Measurements from ENCODE around the gene SMTN. TPM values are rescaled to one million over a fixed set of nuclear protein-coding genes. Genes with fewer than 3 reads are reported as not detected.

The SMTN gene
- total and polyA plus RNA-seq, 10 of the 15 experiments (the other 5 are each of a cell fraction or from before 2014, with no cell fraction given), result 0.92 to 21.9 (median 4.8) TPM

DNA sequence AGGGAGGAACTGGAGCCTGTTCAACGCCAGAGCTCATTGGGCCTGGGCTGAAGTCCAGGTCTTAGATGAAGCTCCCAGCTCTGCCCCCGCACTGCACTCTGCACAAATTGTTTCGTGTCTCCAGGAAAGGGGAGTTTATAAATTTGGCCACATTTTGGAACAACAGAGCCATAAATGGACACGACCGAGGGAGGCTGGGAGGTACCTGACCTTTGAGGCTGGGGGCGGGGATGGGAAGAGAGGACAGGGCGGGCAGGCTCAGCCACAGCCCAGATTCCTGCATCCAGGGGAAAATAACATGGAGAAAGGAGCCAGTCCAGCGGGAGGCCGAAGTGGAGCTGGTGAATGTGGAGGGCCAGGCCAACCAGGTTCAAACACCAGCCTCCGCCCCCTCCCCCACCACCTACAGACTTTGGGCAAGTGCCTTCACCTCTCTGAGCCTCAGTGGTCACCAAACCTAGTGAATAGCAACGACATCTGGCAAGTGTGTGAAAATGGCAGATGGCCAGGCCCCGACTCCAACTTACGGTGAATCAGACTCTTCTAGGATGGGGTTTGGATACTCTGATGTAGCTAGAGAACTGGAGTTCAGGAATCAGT lies 36.8 kb upstream of the SMTN start (continued):
- TF ChIP-seq, protein P1, sequence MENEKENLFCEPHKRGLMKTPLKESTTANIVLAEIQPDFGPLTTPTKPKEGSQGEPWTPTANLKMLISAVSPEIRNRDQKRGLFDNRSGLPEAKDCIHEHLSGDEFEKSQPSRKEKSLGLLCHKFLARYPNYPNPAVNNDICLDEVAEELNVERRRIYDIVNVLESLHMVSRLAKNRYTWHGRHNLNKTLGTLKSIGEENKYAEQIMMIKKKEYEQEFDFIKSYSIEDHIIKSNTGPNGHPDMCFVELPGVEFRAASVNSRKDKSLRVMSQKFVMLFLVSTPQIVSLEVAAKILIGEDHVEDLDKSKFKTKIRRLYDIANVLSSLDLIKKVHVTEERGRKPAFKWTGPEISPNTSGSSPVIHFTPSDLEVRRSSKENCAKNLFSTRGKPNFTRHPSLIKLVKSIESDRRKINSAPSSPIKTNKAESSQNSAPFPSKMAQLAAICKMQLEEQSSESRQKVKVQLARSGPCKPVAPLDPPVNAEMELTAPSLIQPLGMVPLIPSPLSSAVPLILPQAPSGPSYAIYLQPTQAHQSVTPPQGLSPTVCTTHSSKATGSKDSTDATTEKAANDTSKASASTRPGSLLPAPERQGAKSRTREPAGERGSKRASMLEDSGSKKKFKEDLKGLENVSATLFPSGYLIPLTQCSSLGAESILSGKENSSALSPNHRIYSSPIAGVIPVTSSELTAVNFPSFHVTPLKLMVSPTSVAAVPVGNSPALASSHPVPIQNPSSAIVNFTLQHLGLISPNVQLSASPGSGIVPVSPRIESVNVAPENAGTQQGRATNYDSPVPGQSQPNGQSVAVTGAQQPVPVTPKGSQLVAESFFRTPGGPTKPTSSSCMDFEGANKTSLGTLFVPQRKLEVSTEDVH (IDR thresholded peaks at IDR 0.05; ENCODE audit: low read depth, partially characterized antibody), result no peak
- TF ChIP-seq, protein P2, sequence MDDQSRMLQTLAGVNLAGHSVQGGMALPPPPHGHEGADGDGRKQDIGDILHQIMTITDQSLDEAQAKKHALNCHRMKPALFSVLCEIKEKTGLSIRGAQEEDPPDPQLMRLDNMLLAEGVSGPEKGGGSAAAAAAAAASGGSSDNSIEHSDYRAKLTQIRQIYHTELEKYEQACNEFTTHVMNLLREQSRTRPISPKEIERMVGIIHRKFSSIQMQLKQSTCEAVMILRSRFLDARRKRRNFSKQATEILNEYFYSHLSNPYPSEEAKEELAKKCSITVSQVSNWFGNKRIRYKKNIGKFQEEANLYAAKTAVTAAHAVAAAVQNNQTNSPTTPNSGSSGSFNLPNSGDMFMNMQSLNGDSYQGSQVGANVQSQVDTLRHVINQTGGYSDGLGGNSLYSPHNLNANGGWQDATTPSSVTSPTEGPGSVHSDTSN (IDR thresholded peaks at IDR 0.05; ENCODE audit: insufficient replicate concordance, low read depth, low read length), result no peak
- TF ChIP-seq MEF2B (IDR thresholded peaks at IDR 0.05; ENCODE audit: partially characterized antibody, poor library complexity, severe bottlenecking) (no peak), CEBPB (IDR thresholded peaks at IDR 0.05; ENCODE audit: borderline replicate concordance in 1 of 2, low read depth in 2 of 2, low read length in 2 of 2) (no peak), SRF (IDR thresholded peaks at IDR 0.05; ENCODE audit: low read depth in 2 of 2, low read length in 2 of 2) (no peak), TCF3 (IDR thresholded peaks at IDR 0.05; ENCODE audit: borderline replicate concordance, insufficient read depth, low read depth, low read length) (no peak), NR2F1 (conservative IDR thresholded peaks at IDR 0.05) (no peak), MTA3 (IDR thresholded peaks at IDR 0.05; ENCODE audit: borderline replicate concordance, low read length) (no peak), CHD4 (IDR thresholded peaks at IDR 0.05) (no peak)
